ENCODE measurements around the gene AGAP1. TPM values are rescaled to one million over a fixed set of nuclear protein-coding genes. Genes with fewer than 3 reads are reported as not detected.

Gene AGAP1
- total RNA-seq, 4 donors from 2014 or later = 23.4 to 46.5 (median 29.3) TPM

DNA sequence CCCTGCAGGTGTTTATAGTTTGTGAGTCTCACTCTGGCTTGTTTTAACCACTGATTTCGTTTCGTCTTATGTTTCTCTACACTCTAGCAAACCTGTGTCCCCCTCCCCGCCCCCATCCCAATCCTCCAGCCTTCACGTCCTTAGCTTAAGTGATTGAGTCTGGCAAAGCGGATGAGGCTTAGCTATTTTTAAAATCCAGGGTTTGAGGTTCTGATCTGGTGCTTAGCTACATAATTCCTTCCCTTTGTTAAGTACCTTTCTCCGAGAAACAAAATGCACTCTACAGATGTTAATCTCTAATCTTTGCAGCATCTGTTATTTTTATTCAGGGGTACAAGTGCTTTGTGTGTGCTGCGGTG lies 7.8 kb downstream of the AGAP1 start:
- H3K27ac ChIP-seq = no peak overlapping the region
- TF ChIP-seq, protein P1, sequence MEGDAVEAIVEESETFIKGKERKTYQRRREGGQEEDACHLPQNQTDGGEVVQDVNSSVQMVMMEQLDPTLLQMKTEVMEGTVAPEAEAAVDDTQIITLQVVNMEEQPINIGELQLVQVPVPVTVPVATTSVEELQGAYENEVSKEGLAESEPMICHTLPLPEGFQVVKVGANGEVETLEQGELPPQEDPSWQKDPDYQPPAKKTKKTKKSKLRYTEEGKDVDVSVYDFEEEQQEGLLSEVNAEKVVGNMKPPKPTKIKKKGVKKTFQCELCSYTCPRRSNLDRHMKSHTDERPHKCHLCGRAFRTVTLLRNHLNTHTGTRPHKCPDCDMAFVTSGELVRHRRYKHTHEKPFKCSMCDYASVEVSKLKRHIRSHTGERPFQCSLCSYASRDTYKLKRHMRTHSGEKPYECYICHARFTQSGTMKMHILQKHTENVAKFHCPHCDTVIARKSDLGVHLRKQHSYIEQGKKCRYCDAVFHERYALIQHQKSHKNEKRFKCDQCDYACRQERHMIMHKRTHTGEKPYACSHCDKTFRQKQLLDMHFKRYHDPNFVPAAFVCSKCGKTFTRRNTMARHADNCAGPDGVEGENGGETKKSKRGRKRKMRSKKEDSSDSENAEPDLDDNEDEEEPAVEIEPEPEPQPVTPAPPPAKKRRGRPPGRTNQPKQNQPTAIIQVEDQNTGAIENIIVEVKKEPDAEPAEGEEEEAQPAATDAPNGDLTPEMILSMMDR (IDR thresholded peaks at IDR 0.05) = no peak
- no peak for TF ChIP-seq POLR2A (IDR thresholded peaks at IDR 0.05)
- no peaks in the 10 kb centered on the region for H3K27me3 ChIP-seq
- H3K4me3 ChIP-seq (replicated peaks in 1 of 3) = no peak overlapping the region
- DNase-seq = no peak
- intact Hi-C loops (cut with DNase I) = no loop called here
- WGBS, 2 donors = 53 to 66% methylated on average over 7 of the region's 7 CpGs
- peaks cover 0 to 19% of the 10 kb centered on the region in 2 donors for H3K4me1 ChIP-seq
- H3K36me3 ChIP-seq = no peaks in the 10 kb centered on the region
- H3K9me3 ChIP-seq = no peaks in the 10 kb centered on the region

DNA sequence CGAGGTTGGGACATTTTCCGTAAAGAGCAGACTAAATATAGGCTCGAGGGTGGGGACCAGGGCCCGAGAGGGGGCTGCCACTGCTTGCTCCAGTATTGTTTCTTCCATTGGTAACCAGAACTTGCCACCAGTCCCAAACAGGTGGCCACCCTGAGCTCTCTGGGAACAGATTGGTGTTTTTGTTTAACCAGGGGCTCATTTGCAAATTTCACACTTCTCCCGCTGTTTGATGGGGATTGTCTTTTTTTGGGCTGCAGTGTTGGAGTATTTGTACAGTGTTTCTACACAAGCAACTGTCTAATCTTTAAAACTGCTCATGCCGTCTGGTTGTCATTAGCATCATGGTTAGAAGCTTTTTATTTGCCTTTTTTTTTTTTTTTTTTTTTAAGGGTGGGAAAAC lies 8.5 kb downstream of the AGAP1 start:
- TF ChIP-seq, protein P1 (IDR thresholded peaks at IDR 0.05) = no peak
- TF ChIP-seq POLR2A (IDR thresholded peaks at IDR 0.05) = no peak
- no peaks in the 10 kb centered on the region for H3K36me3 ChIP-seq
- H3K27ac ChIP-seq = no peak overlapping the region
- DNase-seq = no peak
- no peaks in the 10 kb centered on the region for H3K9me3 ChIP-seq
- no peak overlapping the region for H3K4me3 ChIP-seq (replicated peaks in 1 of 3)
- peaks cover 0 to 19% of the 10 kb centered on the region in 2 donors for H3K4me1 ChIP-seq
- H3K27me3 ChIP-seq = no peaks in the 10 kb centered on the region
- intact Hi-C loops (cut with DNase I) = no loop called here
- 65 to 86% methylated on average over 6 of the region's 6 CpGs for WGBS, 2 donors

DNA sequence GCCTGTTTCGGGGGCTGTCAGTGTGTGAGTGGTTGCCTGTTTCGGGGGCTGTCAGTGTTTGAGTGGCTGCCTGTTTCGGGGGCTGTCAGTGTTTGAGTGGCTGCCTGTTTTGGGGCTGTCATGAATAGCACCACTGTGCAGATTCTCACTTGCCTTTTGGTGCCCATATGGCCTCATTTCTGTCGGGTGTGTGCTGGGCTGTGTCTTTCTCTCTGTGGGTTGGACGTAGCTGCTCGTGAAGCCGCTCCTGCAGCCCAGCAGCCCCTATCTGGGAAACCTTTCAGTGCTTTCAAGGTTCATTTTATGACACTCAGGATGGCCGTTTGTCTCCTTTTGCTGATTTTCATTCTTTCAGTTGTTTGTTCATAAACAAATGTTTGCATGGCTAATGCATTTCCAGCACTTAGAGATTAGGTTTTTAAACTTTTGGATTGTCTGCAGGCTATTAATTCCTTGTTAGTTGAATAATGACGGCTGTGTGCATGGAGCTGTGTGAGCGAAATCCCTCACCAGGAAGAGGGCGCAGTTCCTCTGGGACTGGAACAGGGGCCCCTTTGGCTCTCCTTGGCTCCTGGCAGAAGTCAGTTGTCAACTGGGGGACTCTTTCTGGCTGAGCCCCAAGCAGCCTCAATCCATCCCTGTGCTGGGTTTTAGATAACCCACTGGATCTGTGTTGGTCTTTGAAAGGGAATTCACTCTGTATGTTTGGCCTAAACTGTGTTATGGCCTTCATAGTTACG lies 10.8 kb downstream of the AGAP1 start:
- TF ChIP-seq, protein P1 (IDR thresholded peaks at IDR 0.05) = no peak
- TF ChIP-seq POLR2A (IDR thresholded peaks at IDR 0.05) = no peak
- Histone ChIP-seq H3K9me3 (no peaks in the 10 kb centered on the region), H3K4me3 (replicated peaks in 1 of 3) (no peak overlapping the region), H3K27ac (no peak overlapping the region), H3K27me3 (no peaks in the 10 kb centered on the region), H3K36me3 (no peaks in the 10 kb centered on the region), H3K4me1 (peaks cover 0 to 19% of the 10 kb centered on the region in 2 donors)
- 81 to 90% methylated on average over 9 to 12 of the region's 12 CpGs for WGBS, 2 donors
- intact Hi-C loops (cut with DNase I) = no loop called here
- DNase-seq = no peak

GRCh38 chr2:235505181-235505741 lies 11.4 kb downstream of the AGAP1 start:
- Histone ChIP-seq H3K27ac (no peak overlapping the region), H3K4me3 (replicated peaks in 1 of 3) (no peak overlapping the region), H3K9me3 (no peaks in the 10 kb centered on the region), H3K36me3 (no peaks in the 10 kb centered on the region), H3K27me3 (no peaks in the 10 kb centered on the region), H3K4me1 (peaks cover 0 to 19% of the 10 kb centered on the region in 2 donors)
- intact Hi-C loops (cut with DNase I) = no loop called here
- TF ChIP-seq, protein P1 (IDR thresholded peaks at IDR 0.05) = no peak
- TF ChIP-seq POLR2A (IDR thresholded peaks at IDR 0.05) = no peak
- peak; percentile 23 to 49 for DNase-seq
- 57 to 74% methylated on average over 7 of the region's 7 CpGs for WGBS, 2 donors

- H3K36me3 ChIP-seq = no peaks in the 10 kb centered on the region
- H3K4me3 ChIP-seq (replicated peaks in 1 of 3) = no peak overlapping the region
- no peak for DNase-seq
- peaks cover 2 to 22% of the 10 kb centered on the region in 2 donors for H3K4me1 ChIP-seq
- intact Hi-C loops (cut with DNase I) = no loop called here
- no peak for TF ChIP-seq POLR2A (IDR thresholded peaks at IDR 0.05)
- TF ChIP-seq, protein P1 (IDR thresholded peaks at IDR 0.05) = no peak
- H3K27me3 ChIP-seq = no peaks in the 10 kb centered on the region
- H3K9me3 ChIP-seq = no peaks in the 10 kb centered on the region
- H3K27ac ChIP-seq = no peak overlapping the region
- WGBS, 2 donors = 72 to 79% methylated on average over 14 of the region's 14 CpGs
These were observed 12.6 kb downstream of the AGAP1 start for GRCh38 chr2:235506291-235506996.

All from thyroid gland (tissue), 4 donors.